B cell (primary cell): ENCODE measurements around the gene LIMK2. TPM values are rescaled to one million over a fixed set of nuclear protein-coding genes. Genes with fewer than 3 reads are reported as not detected.

ENCODE experiments used
- ATAC-seq: fragments of 200-7000 bp; cut with Tn5 transposase; one replicate; pipeline ENCODE4 v1.10.0; 2021; ENCODE audit warnings: low read depth, mild to moderate bottlenecking, moderate number of reproducible peaks, moderate library complexity
- CTCF ChIA-PET: fragments of 350-600 bp; sonication (Branson Sonifier 250); formaldehyde crosslinking; loops from one replicate; lab custom pipeline; 2021; ENCODE audit warnings: antibody characterized with exemption, inconsistent platforms; lab: Charles Lee
- POLR2A ChIA-PET: fragments of 350-600 bp; sonication (Branson Sonifier 250); formaldehyde crosslinking; loops from one replicate; lab custom pipeline; 2021; ENCODE audit warnings: antibody characterized with exemption; lab: Charles Lee
- DNase-seq: peaks from one replicate; pipeline ENCODE4 v3.0.0; 2013
- H2AFZ ChIP-seq: 2 replicates; pipeline ENCODE4 v1.6.1; 2012; ENCODE audit warnings: mild to moderate bottlenecking, low read depth, low read length; ENCODE audit not compliant: insufficient read depth, poor library complexity, severe bottlenecking
- H3K27ac ChIP-seq, 2 donors: 1 replicate in 1 of 2; 2 replicates in 1 of 2; pipeline ENCODE4 v1.5.1; 2012 to 2013; ENCODE audit warnings: low read length in 2 of 2, mild to moderate bottlenecking in 2 of 2, moderate library complexity in 1 of 2
- H3K27me3 ChIP-seq, 4 experiments: fragments of 200-600 bp in 1 of 4; sonication (generic) in 1 of 4; replicated peaks in 1 of 4; 1 replicate in 2 of 4; 2 replicates in 2 of 4; pipeline versions ENCODE4 v1.6.1 to v1.7.0; 2013 to 2016; ENCODE audit warnings: low read length in 3 of 4, mild to moderate bottlenecking in 2 of 4, mixed read lengths in 1 of 4, moderate library complexity in 1 of 4; ENCODE audit not compliant: insufficient read depth in 4 of 4, control insufficient read depth in 3 of 4; ENCODE audit errors: control extremely low read depth in 1 of 4
- H3K36me3 ChIP-seq, 2 experiments: replicated peaks in 1 of 2; 1 replicate in 1 of 2; 2 replicates in 1 of 2; pipeline versions ENCODE4 v1.6.1 to v1.7.1; 2013; ENCODE audit warnings: low read length in 1 of 2; ENCODE audit not compliant: insufficient read depth in 2 of 2, control insufficient read depth in 1 of 2; ENCODE audit errors: control extremely low read depth in 1 of 2, extremely low read depth in 1 of 2
- H3K4me1 ChIP-seq, 2 donors: fragments of 200-600 bp in 1 of 2; sonication (generic) in 1 of 2; 1 replicate in 1 of 2; 2 replicates in 1 of 2; pipeline versions ENCODE4 v1.5.1 to v1.6.1; 2013 to 2017; ENCODE audit warnings: low read length in 2 of 2; ENCODE audit not compliant: control insufficient read depth in 2 of 2, insufficient read depth in 2 of 2
- H3K4me2 ChIP-seq: replicated peaks from 2 replicates; pipeline ENCODE3; 2012; ENCODE audit warnings: mild to moderate bottlenecking, low read depth, low read length; ENCODE audit not compliant: poor library complexity, severe bottlenecking
- H3K4me3 ChIP-seq, 5 experiments: fragments of 200-600 bp in 1 of 5; sonication (generic) in 1 of 5; 1 replicate in 3 of 5; 2 replicates in 2 of 5; pipeline versions ENCODE4 v1.5.1 to v1.7.0; 2011 to 2016; ENCODE audit warnings: low read length in 4 of 5, mild to moderate bottlenecking in 4 of 5, low read depth in 2 of 5, control low read depth in 1 of 5, moderate library complexity in 1 of 5; ENCODE audit not compliant: insufficient read depth in 1 of 5; ENCODE audit errors: control extremely low read depth in 1 of 5, extremely low read depth in 1 of 5
- H3K79me2 ChIP-seq: fragments of 200-600 bp; sonication (generic); one replicate; pipeline ENCODE4 v1.6.0; 2016; ENCODE audit warnings: low read length; ENCODE audit not compliant: control insufficient read depth, insufficient read depth
- H3K9ac ChIP-seq: fragments of 200-600 bp; sonication (generic); 2 replicates; pipeline ENCODE4 v1.6.1; 2017; ENCODE audit warnings: mild to moderate bottlenecking, low read length, moderate library complexity
- H3K9me3 ChIP-seq, 3 donors: one replicate each; pipeline versions ENCODE4 v1.6.1 to v1.7.1; 2013; ENCODE audit warnings: low read length in 2 of 3; ENCODE audit not compliant: control insufficient read depth in 2 of 3, insufficient read depth in 1 of 3; ENCODE audit errors: control extremely low read depth in 1 of 3
- H4K20me1 ChIP-seq: 2 replicates; pipeline ENCODE4 v1.6.0; 2012; ENCODE audit warnings: mild to moderate bottlenecking, low read length; ENCODE audit not compliant: insufficient read depth, control insufficient read depth, poor library complexity, severe bottlenecking
- H3K27ac Mint-ChIP-seq: one replicate; pipeline ENCODE4 v1.8.0; 2021; ENCODE audit warnings: mixed read lengths
- H3K27me3 Mint-ChIP-seq: one replicate; pipeline ENCODE4 v1.8.0; 2021; ENCODE audit warnings: mixed read lengths
- H3K4me1 Mint-ChIP-seq: one replicate; pipeline ENCODE4 v1.8.0; 2021; ENCODE audit warnings: mixed read lengths
- H3K4me3 Mint-ChIP-seq: one replicate; pipeline ENCODE4 v1.8.0; 2021; ENCODE audit warnings: mixed read lengths
- H3K9me3 Mint-ChIP-seq: one replicate; pipeline ENCODE4 v1.8.0; 2022; ENCODE audit warnings: mixed read lengths; ENCODE audit not compliant: insufficient read depth
- EZH2 ChIP-seq: IDR thresholded peaks from 2 replicates; pipeline ENCODE4 v1.6.1; 2012; ENCODE audit warnings: borderline replicate concordance, low read depth, mild to moderate bottlenecking, moderate library complexity, low read length; ENCODE audit not compliant: insufficient read depth, poor library complexity, severe bottlenecking
- WGBS: methylation state at CpG from one replicate; pipeline ENCODE4 v1.1.5; 2013; ENCODE audit warnings: missing lambda C conversion rate; ENCODE audit not compliant: insufficient coverage; 5-methylcytosine and 5-hydroxymethylcytosine counted together
- intact Hi-C: fragments of 100-400 bp; cut with micrococcal nuclease; formaldehyde crosslinking; loops from one replicate; pipeline ENCODE4 v1.10.0; 2022
- polyA plus RNA-seq: library from polyadenylated mRNA; depleted of rRNA; stranded (reverse); fragments of >200 nt; gene quantifications from 2 replicates; pipeline ENCODE4 v1.2.3, GENCODE V29; 2012
- total RNA-seq, 2 donors: library from RNA; stranded (reverse); fragments of 120-200 nt in 1 of 2; gene quantifications; 1 replicate in 1 of 2; 2 replicates in 1 of 2; pipeline versions ENCODE4 v1.2.3 to v1.2.4, GENCODE V29; 2013 to 2022
- TF ChIP-seq, protein P1 (sequence below): fragments of 200-600 bp; IDR thresholded peaks from one replicate; pipeline ENCODE4 v1.8.0; 2022; ENCODE audit warnings: antibody characterized with exemption, mild to moderate bottlenecking

LIMK2 gene
- total and polyA plus RNA-seq, 2 donors (not counting 1 experiment from before 2014, with no cell fraction given): 6.8 to 20.2 TPM

DNA sequence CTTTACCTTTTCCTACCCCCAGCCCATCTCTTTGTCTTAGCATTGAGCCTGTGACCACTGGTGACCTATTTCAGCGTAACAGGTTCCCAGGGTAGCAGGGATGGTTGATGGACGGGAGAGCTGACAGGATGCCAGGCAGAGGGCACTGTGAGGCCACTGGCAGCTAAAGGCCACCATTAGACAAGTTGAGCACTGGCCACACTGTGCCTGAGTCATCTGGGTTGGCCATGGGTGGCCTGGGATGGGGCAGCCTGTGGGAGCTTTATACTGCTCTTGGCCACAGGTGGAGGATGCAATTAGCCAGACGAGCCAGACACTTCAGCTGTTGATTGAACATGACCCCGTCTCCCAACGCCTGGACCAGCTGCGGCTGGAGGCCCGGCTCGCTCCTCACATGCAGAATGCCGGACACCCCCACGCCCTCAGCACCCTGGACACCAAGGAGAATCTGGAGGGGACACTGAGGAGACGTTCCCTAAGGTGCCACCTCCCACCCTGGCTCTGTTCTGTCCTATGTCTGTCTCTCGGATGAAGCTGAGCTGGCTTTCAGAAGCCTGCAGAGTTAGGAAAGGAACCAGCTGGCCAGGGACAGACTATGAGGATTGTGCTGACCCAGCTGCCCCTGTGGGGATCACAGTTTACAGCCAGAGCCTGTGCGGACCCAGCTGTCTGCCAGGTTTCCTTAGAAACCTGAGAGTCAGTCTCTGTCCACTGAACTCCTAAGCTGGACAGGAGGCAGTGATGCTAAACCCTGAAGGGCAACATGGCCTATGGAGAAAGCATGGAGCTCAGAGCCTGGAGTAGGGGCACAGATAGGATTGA lies 50.4 kb downstream of the LIMK2 start:
- POLR2A ChIA-PET: no interaction called here
- no peak overlapping the region for H3K4me2 ChIP-seq
- H3K36me3 ChIP-seq: peaks cover 6 to 51% of the 10 kb centered on the region in 2 experiments
- ATAC-seq: no peak
- Mint-ChIP-seq H3K4me1 (no peaks in the 10 kb centered on the region), H3K4me3 (no peak overlapping the region), H3K9me3 (no peaks in the 10 kb centered on the region), H3K27me3 (no peaks in the 10 kb centered on the region), H3K27ac (no peak overlapping the region)
- H3K4me3 ChIP-seq: no peak overlapping the region
- WGBS: 98% methylated on average over 13 of the region's 13 CpGs
- intact Hi-C loops: no loop called here
- no peaks in the 10 kb centered on the region for H3K79me2 ChIP-seq
- H2AFZ ChIP-seq: no peak overlapping the region
- CTCF ChIA-PET: no interaction called here
- DNase-seq: no peak
- no peaks in the 10 kb centered on the region for H3K27me3 ChIP-seq
- no peak overlapping the region for H3K9ac ChIP-seq
- H3K9me3 ChIP-seq: no peaks in the 10 kb centered on the region
- no peaks in the 10 kb centered on the region for H4K20me1 ChIP-seq
- no peak overlapping the region for H3K27ac ChIP-seq
- no peaks in the 10 kb centered on the region for H3K4me1 ChIP-seq
- TF ChIP-seq, protein P1, sequence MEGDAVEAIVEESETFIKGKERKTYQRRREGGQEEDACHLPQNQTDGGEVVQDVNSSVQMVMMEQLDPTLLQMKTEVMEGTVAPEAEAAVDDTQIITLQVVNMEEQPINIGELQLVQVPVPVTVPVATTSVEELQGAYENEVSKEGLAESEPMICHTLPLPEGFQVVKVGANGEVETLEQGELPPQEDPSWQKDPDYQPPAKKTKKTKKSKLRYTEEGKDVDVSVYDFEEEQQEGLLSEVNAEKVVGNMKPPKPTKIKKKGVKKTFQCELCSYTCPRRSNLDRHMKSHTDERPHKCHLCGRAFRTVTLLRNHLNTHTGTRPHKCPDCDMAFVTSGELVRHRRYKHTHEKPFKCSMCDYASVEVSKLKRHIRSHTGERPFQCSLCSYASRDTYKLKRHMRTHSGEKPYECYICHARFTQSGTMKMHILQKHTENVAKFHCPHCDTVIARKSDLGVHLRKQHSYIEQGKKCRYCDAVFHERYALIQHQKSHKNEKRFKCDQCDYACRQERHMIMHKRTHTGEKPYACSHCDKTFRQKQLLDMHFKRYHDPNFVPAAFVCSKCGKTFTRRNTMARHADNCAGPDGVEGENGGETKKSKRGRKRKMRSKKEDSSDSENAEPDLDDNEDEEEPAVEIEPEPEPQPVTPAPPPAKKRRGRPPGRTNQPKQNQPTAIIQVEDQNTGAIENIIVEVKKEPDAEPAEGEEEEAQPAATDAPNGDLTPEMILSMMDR: no peak
- TF ChIP-seq EZH2: no peak

DNA sequence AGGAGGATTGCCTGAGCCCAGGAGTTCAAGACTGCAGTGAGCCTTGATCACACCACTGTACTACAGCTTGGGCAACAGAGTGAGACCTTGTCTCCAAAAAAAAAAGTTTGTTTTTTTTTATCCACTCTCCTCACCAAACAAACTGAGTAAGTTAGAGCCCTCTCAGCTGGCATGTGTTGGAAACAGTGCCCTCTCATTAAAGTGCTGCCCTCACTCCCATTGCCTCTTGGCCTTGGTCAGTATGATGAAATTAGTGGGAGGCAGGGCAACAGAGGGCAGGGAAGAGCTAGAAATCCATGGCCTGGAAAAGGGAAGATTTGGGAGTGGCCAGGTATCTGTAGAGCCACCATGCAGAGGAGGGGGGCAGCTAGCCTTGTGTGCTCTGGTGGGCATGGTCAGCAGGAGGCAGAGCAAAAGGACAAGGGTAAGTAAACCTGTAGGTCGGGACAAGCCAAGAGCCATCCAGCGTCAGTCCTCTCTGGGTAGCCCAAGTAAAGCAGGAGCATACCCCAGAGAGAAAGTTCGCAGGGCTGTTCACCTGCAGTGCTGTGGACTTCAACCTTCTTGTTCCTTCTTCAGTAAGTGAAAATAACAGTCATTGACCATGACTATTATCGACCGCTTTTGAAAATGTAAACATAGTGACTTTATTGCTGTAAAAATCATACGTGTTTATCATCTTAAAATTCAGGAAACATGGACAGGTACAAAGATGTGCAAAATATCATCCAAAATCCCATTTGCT lies 52.0 kb downstream of the LIMK2 start:
- Histone ChIP-seq H3K4me2 (no peak overlapping the region), H4K20me1 (no peaks in the 10 kb centered on the region), H3K27me3 (no peaks in the 10 kb centered on the region), H3K36me3 (peaks cover 6 to 51% of the 10 kb centered on the region in 2 experiments), H3K27ac (no peak overlapping the region), H3K9ac (no peak overlapping the region), H3K79me2 (no peaks in the 10 kb centered on the region), H3K4me1 (no peaks in the 10 kb centered on the region), H3K4me3 (no peak overlapping the region), H3K9me3 (no peaks in the 10 kb centered on the region), H2AFZ (no peak overlapping the region)
- Mint-ChIP-seq H3K4me1 (no peaks in the 10 kb centered on the region), H3K27me3 (no peaks in the 10 kb centered on the region), H3K27ac (no peak overlapping the region), H3K9me3 (no peaks in the 10 kb centered on the region), H3K4me3 (no peak overlapping the region)
- ChIA-PET CTCF (interaction anchor here (1.6 kb wide), 1 partner anchor 9 kb away, joined by 7 read pairs; no protein-coding TSS in a partner anchor), POLR2A (no interaction called here)
- WGBS: 100% methylated on average over 4 of the region's 6 CpGs
- intact Hi-C loops: no loop called here
- no peak for DNase-seq
- no peak for TF ChIP-seq EZH2
- TF ChIP-seq, protein P1: no peak
- ATAC-seq: no peak
